C4-2B (cell line): ENCODE results near the gene RNF213.

Experiments
- CTCF ChIP-seq: fragments of 450-650 bp; conservative IDR thresholded peaks from 2 replicates; pipeline ENCODE4 v1.5.1; 2017; ENCODE audit warnings: mild to moderate bottlenecking
- ZFX ChIP-seq: fragments of 450-650 bp; IDR thresholded peaks from 2 replicates; pipeline ENCODE4 v1.6.1; 2017

- TF ChIP-seq CTCF, result no peak
- TF ChIP-seq ZFX, result peak; percentile 40; the same call in 1 of the 2 replicates
Observed at GRCh38 chr17:80219013-80219762, 41.5 kb upstream of the RNF213 start.
